ENCODE measurements around the gene COX6A2. TPM values are rescaled to one million over a fixed set of nuclear protein-coding genes. Genes with fewer than 3 reads are reported as not detected.
A peak's percentile ranks its signal among the peaks of the same experiment; 100 is the strongest.
"Not testable (repeated sequence)": the region's sequence is repeated elsewhere in the genome, so short reads cannot be mapped to it uniquely, and the experiment has no call there.

Gene COX6A2
- total RNA-seq, 1 experiment from 2014 or later, result not detected

DNA sequence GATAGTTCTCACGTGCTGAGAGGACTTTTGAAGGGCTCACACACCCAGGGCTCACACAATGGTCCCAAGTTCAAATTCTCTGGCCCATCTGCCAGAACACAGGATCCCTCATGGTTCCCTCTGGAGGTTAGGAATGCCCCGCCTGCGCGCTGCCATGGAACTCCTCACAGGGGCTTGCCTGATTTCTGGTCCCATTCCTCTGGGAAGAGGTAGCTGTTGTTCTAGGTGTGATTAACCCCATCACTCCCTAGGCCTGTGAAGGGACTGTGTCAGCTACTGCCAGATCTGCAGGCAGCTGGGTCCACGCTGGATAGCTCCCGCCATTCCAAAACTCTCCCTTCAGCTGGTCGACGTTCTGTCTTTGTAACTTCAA, 28.8 kb upstream of the COX6A2 start:
- no peak overlapping the region for H3K27ac ChIP-seq
- H3K36me3 ChIP-seq, result no peaks in the 10 kb centered on the region
- DNase-seq, result no peak
- no peaks in the 10 kb centered on the region for H3K9me3 ChIP-seq (replicated peaks)
- H3K27me3 ChIP-seq, result no peaks in the 10 kb centered on the region
- H3K4me1 ChIP-seq, result no peaks in the 10 kb centered on the region
- no peak overlapping the region for H3K4me3 ChIP-seq

- Histone ChIP-seq H3K27me3 (no peaks in the 10 kb centered on the region), H3K27ac (no peak overlapping the region), H3K9me3 (replicated peaks) (no peaks in the 10 kb centered on the region), H3K4me1 (no peaks in the 10 kb centered on the region), H3K4me3 (no peak overlapping the region), H3K36me3 (no peaks in the 10 kb centered on the region)
- peak in 1 of 2 experiments; percentile 33 for DNase-seq
Measured at GRCh38 chr16:31455601-31456314, 27.6 kb upstream of the COX6A2 start.

GRCh38 chr16:31453255-31454204, 25.4 kb upstream of the COX6A2 start:
- Histone ChIP-seq H3K27ac (no peak overlapping the region), H3K4me3 (no peak overlapping the region), H3K27me3 (no peaks in the 10 kb centered on the region), H3K4me1 (no peaks in the 10 kb centered on the region), H3K36me3 (no peaks in the 10 kb centered on the region), H3K9me3 (replicated peaks) (no peaks in the 10 kb centered on the region)
- DNase-seq, result no peak

GRCh38 chr16:31452631-31453106, 24.5 kb upstream of the COX6A2 start:
- Histone ChIP-seq H3K9me3 (replicated peaks) (no peaks in the 10 kb centered on the region), H3K4me3 (no peak overlapping the region), H3K4me1 (no peaks in the 10 kb centered on the region), H3K27ac (no peak overlapping the region), H3K27me3 (no peaks in the 10 kb centered on the region), H3K36me3 (no peaks in the 10 kb centered on the region)
- DNase-seq, result no peak

GRCh38 chr16:31451681-31452351, 23.7 kb upstream of the COX6A2 start:
- H3K27ac ChIP-seq, result no peak overlapping the region
- H3K27me3 ChIP-seq, result no peaks in the 10 kb centered on the region
- H3K4me3 ChIP-seq, result no peak overlapping the region
- H3K36me3 ChIP-seq, result no peaks in the 10 kb centered on the region
- no peaks in the 10 kb centered on the region for H3K9me3 ChIP-seq (replicated peaks)
- no peaks in the 10 kb centered on the region for H3K4me1 ChIP-seq
- DNase-seq, result peak; percentile 47 to 61

DNA sequence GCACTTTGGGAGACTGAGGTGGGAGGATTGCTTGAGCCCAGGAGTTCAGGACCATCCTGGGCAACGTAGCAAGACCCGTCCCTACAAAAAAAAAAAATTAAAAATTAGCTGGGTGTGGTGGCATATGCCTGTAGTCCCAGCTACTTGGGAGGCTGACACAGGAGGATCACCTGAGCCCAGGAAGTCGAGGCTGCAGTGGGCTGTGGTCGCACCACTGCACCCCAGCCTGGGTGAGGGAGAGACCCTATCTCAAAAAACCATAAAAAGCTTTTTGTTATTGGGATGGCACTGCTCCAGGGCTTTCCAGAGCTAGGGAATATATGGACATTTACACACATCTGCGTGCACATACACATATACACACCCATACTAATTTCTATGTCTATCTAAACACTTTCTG, 23.0 kb upstream of the COX6A2 start:
- H3K4me3 ChIP-seq, result no peak overlapping the region
- H3K4me1 ChIP-seq, result no peaks in the 10 kb centered on the region
- H3K27ac ChIP-seq, result no peak overlapping the region
- no peaks in the 10 kb centered on the region for H3K9me3 ChIP-seq (replicated peaks)
- H3K27me3 ChIP-seq, result no peaks in the 10 kb centered on the region
- no peaks in the 10 kb centered on the region for H3K36me3 ChIP-seq
- DNase-seq, result no peak

DNA sequence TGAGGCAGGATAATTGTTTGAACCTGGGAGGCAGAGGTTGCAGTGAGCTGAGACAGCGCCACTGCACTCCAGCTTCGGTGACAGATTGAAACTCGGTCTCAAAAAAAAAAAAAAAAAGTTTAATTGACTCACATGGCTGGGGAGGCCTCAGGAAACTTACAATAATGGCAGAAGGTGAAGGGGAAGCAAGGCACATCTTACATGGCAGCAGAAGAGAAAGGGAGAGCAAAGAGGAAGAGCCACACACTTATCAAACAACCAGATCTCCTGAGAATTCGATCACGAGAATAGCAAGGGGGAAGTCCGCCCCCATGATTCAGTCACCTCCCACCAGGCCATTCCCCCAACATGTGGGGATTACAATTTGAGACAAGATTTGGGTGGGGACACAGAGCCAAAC, 17.8 kb upstream of the COX6A2 start:
- not testable (repeated sequence) for H3K36me3 ChIP-seq; H3K4me3 ChIP-seq; H3K27ac ChIP-seq; H3K4me1 ChIP-seq; H3K27me3 ChIP-seq; H3K9me3 ChIP-seq (replicated peaks); DNase-seq

DNA sequence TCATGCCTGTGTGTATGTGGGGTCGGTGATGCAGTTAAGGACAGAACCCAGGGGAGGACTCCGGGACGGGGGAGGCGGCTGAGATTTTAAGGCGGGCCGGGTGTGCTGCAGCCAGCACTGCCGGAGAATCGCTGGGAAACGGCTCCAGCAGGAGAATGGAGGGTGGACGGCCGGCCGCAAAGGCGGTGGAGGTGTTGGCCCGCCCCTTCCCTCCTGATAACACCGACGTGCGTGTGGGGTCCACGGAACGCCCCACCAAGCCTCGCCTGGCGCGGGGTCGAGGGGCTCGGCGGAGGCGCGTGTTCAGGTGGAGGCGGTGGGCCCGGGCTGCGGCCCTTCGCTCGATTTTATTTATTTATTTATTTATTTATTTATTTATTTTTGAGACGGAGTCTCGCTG, 13.8 kb upstream of the COX6A2 start:
- DNase-seq, result no peak
- no peaks in the 10 kb centered on the region; the same call in 1 of the 2 replicates for H3K27me3 ChIP-seq
- H3K36me3 ChIP-seq, result no peaks in the 10 kb centered on the region
- H3K4me1 ChIP-seq, result no peaks in the 10 kb centered on the region
- H3K27ac ChIP-seq, result no peak overlapping the region
- no peaks in the 10 kb centered on the region for H3K9me3 ChIP-seq (replicated peaks)
- H3K4me3 ChIP-seq, result peak overlapping the region; percentile 63

DNA sequence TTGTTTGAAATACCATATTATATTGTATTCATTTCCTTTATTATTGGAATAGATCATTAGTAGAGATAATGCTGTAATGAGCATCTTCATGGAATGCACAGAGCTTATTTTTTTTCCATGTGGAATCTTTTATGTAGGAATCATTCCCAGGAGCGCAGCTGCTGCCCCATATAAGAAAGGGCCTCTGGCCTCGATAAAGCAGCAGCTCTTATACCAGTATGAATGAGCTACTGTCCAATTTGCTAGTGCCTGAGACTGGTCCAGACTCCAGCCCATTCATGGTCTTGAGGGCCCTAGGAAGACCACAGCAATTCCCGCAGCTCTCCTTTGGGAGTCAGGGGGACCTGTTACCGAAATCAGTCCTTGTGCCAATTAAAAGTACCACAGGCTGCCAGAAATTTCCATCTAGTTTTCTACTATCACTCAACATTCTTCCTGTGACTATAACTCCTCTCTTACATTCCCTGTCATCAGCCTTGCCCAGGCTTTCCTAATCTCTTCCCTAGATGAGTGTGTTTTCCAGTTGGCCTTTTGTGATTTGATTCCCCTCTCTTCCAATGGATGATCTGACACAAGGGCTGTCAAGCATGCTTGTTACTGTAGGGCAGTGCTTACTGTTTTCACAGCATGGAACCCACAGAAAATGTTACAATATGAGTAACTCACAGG, 12.5 kb upstream of the COX6A2 start:
- H3K27ac ChIP-seq, result no peak overlapping the region

GRCh38 chr16:31439519-31439918, 11.4 kb upstream of the COX6A2 start:
- H3K36me3 ChIP-seq, result no peaks in the 10 kb centered on the region
- no peaks in the 10 kb centered on the region for H3K9me3 ChIP-seq (replicated peaks)
- no peak overlapping the region for H3K4me3 ChIP-seq
- H3K27ac ChIP-seq, result no peak overlapping the region
- no peaks in the 10 kb centered on the region for H3K4me1 ChIP-seq
- no peak for DNase-seq
- H3K27me3 ChIP-seq, result no peaks in the 10 kb centered on the region; the same call in 1 of the 2 replicates

More for the DNA sequence above, 12.5 kb upstream of the COX6A2 start:
- peak in 1 of 2 experiments; percentile 25 for DNase-seq
- H3K27me3 ChIP-seq, result no peaks in the 10 kb centered on the region; the same call in 1 of the 2 replicates
- H3K4me1 ChIP-seq, result no peaks in the 10 kb centered on the region
- H3K9me3 ChIP-seq (replicated peaks), result no peaks in the 10 kb centered on the region
- H3K4me3 ChIP-seq, result no peak overlapping the region
- H3K36me3 ChIP-seq, result no peaks in the 10 kb centered on the region

GRCh38 chr16:31439023-31439422, 10.9 kb upstream of the COX6A2 start:
- H3K27ac ChIP-seq; H3K27me3 ChIP-seq; H3K9me3 ChIP-seq (replicated peaks); H3K4me1 ChIP-seq; H3K4me3 ChIP-seq; H3K36me3 ChIP-seq; DNase-seq: not testable (repeated sequence)

- Histone ChIP-seq H3K4me3 (no peak overlapping the region), H3K36me3 (no peaks in the 10 kb centered on the region), H3K9me3 (replicated peaks) (no peaks in the 10 kb centered on the region), H3K27ac (no peak overlapping the region), H3K4me1 (no peaks in the 10 kb centered on the region), H3K27me3 (no peaks in the 10 kb centered on the region; the same call in 1 of the 2 replicates)
- DNase-seq, result no peak
Measured at GRCh38 chr16:31438414-31438813, 10.3 kb upstream of the COX6A2 start.

- Histone ChIP-seq H3K4me1 (no peaks in the 10 kb centered on the region), H3K27me3 (no peaks in the 10 kb centered on the region; the same call in 1 of the 2 replicates), H3K27ac (no peak overlapping the region), H3K9me3 (replicated peaks) (no peaks in the 10 kb centered on the region), H3K36me3 (no peaks in the 10 kb centered on the region), H3K4me3 (no peak overlapping the region)
- no peak for DNase-seq
Measured at GRCh38 chr16:31436221-31437045, 8.3 kb upstream of the COX6A2 start.

All from SJCRH30 (cell line).